ENCODE measurements around the gene PPARG. TPM values are rescaled to one million over a fixed set of nuclear protein-coding genes. Genes with fewer than 3 reads are reported as not detected.

Gene PPARG
- total and polyA plus RNA-seq, 10 of the 15 experiments (the other 5 are each of a cell fraction or from before 2014, with no cell fraction given) = 0.06 to 0.86 (median 0.12) TPM; not detected in 5

- Histone ChIP-seq H2AFZ (ENCODE audit: control insufficient read depth, low read depth, low read length) (no peak overlapping the region), H3K27me3 (replicated peaks in 1 of 2; ENCODE audit: control insufficient read depth in 2 of 2, insufficient read depth in 2 of 2, low read length in 1 of 2) (0 out of 4 replicates have a peak, but pooled peaks cover 0 to 2% of the 10 kb centered on the region in 2 experiments), H3K4me2 (ENCODE audit: control insufficient read depth, insufficient read depth) (no peak overlapping the region), H3K27ac (ENCODE audit: control insufficient read depth, insufficient read depth) (no peak overlapping the region), H3K9ac (ENCODE audit: control insufficient read depth, insufficient read depth, low read length) (no peak overlapping the region), H3K9me3 (replicated peaks; ENCODE audit: control insufficient read depth, insufficient read depth, low read length) (no peaks in the 10 kb centered on the region), H3K4me3 (no peak overlapping the region), H4K20me1 (ENCODE audit: control insufficient read depth, insufficient read depth) (no peaks in the 10 kb centered on the region), H3K4me1 (ENCODE audit: control insufficient read depth, insufficient read depth, low read length) (no peaks in the 10 kb centered on the region), H3K36me3 (ENCODE audit: control insufficient read depth in 2 of 2, insufficient read depth in 2 of 2, low read length in 1 of 2) (no peaks in the 10 kb centered on the region), H3K79me2 (ENCODE audit: control insufficient read depth, insufficient read depth, low read length) (no peaks in the 10 kb centered on the region)
- no peak for FAIRE-seq
- WGBS (ENCODE audit: insufficient coverage, insufficient replicate concordance, low lambda C conversion rate, missing lambda C conversion rate) = 3% methylated on average over 11 of the region's 11 CpGs
- ATAC-seq = peak; percentile 72
- ChIA-PET POLR2A (interaction anchor here (0.6 kb wide), 1 partner anchor 175 kb away, joined by 3 read pairs; no protein-coding TSS in a partner anchor), CTCF (interaction anchor here (1.5 to 1.8 kb wide), 2 partner anchors 8 to 336 kb away, joined by 4 to 10 read pairs; no protein-coding TSS in a partner anchor), SMC1A (ENCODE audit: uncharacterized antibody, unreplicated experiment) (interaction anchor here (1.6 kb wide), 1 partner anchor 320 kb away, joined by 4 read pairs; no protein-coding TSS in a partner anchor), RAD21 (ENCODE audit: unreplicated experiment) (no interaction called here)
- in situ Hi-C loops (cut with MboI) (no loop called here), intact Hi-C loops (cut with micrococcal nuclease; ENCODE audit: unreplicated experiment) (loop anchor here (10.0 kb wide), 1 partner anchor 176 kb away; no protein-coding TSS in a partner anchor)
- BruUV-seq (replicated peaks) = no TSS peak
- TF ChIP-seq CTCF (IDR thresholded peaks at IDR 0.05 in 2 of 3, conservative IDR thresholded peaks at IDR 0.05 in 1 of 3; ENCODE audit: control insufficient read depth in 2 of 3, extremely low read depth in 1 of 3, insufficient read depth in 1 of 3, low read depth in 3 of 3, low read length in 3 of 3) (0 out of 6 replicates have a peak, but pooled peaks of 1 of the 3 experiments have one; percentile 1), STAT1 (conservative IDR thresholded peaks at IDR 0.05) (no peak), NFYB (IDR thresholded peaks at IDR 0.05; ENCODE audit: insufficient read depth, low read depth, low read length) (no peak), STAT3 (IDR thresholded peaks at IDR 0.05; ENCODE audit: low read depth, low read length) (no peak), ZBTB33 (IDR thresholded peaks at IDR 0.05) (no peak)
- no peak for DNase-seq (ENCODE audit: low read depth, low spot score)
Observed at GRCh38 chr3:12471241-12471640, 182.4 kb downstream of the PPARG start.
